Left forelimb (tissue), 1 donor: Measurements from ENCODE around the gene CTSC.
A peak's percentile ranks its signal among the peaks of the same experiment; 100 is the strongest.

Source experiments
- DNase-seq: peaks from one replicate; pipeline ENCODE4 v3.0.0-alpha.2; 2018; ENCODE audit warnings: low spot score

Gene CTSC

DNA sequence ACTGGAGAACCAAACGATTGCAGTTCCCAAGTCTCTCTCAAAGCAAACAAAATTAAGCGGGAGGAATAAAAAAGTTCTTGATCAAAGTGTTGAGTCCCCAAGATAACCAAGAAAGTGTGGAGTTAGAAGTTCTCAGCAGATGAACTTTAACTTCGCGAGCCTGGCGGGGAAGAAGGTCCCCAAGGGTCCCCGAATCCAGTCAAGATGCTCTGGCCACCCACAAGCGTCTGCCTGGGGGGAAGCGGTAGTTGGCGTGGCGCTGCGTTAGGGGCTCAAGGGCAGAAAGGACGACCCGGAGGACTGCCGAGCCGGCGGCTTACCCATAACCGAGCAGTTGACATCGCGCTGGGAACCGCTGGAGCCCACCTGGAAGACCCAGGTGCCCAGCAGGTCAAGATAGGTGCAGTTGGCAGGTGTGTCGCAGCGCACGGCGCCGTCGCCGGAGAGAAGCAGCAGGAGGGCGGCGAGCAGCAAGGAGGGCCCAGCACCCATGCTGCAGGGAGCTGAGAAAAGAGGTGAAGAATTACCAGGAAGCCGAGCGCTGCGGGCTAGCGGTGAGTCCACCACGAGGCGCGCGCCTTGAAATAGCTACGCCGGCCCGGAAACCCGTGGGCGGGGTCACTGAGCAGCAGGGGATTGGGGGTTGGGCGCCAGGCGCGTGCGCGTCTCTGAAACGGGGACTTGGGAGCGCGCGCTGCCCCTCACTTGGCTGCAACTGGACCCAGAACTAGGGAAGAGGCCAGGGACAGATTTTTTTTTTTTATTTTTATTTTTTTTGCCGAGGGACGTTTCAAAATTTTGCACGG lies at the start of gene CTSC:
Gene CTSC, minus strand, starts transcription at position 556 of the 806 bp plus-strand sequence. Its CDS starts 64 bp downstream, at position 492.
- DNase-seq: peak; percentile 92

DNA sequence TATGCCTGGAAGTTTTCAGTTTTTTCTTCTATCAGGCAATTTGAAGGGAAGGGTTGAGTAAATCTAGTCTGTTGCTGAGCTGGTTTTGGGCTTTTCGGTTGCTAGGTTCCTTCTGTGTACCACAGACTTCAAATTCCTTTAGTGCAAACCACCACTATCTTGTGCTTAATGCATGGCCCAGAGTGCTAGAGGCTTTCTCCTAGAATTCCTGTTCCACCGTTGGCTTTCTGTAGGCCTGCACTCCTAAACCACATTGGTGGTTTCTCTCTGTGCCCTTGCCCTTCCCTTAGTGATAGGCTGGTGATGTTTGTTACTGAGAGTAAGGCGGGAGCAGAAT lies 47.1 kb upstream of the CTSC start:
- no peak for DNase-seq

DNA sequence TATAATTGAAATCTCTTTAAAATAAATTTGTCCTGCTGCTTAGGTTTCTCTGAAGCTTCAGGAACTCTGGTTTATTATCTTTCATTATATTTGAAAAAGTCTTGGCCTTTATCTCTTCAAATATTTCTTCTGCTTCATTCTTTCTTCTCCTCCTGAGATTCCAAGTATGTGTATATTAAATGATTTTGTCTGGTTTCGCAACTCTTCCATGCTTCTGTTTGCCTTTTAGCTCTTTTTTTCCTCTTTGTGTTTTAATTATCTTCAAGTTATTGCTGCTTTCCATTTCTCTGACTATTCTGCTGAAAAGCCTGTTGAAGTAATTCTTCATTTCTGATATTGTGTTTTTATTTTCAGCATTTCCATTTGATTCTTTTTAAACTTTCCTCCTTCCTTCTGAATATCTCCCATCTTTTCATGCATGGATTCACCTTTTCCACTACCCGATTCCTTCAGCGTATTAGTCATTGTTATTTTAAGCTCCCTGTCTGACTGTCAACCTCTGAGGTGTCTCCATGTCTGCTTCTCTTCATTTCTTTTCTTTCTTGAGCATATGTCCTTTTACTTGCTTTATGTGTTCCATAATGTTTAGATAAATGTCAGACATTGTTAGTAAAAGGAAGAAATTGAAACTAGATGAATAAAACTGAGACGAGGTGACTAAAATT lies 46.6 kb upstream of the CTSC start:
- DNase-seq: no peak

DNA sequence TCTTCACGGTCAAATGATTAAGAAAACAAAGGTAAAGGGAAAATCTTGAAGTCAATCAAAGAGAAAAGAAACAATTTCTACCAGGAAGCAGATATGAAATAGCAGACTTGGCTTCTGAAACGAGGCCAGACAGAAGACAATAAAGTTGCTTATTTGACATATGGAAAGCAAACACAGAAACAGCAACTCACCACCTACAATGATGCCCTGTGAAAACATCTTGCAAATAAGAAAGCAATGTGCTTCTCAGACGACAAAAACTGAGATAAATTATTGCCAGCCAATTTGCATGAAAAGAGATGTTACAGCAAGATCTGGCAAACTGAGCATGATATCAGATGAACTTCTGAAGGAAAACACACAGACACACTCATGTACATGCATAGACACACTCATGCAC lies 45.9 kb upstream of the CTSC start:
- no peak for DNase-seq

DNA sequence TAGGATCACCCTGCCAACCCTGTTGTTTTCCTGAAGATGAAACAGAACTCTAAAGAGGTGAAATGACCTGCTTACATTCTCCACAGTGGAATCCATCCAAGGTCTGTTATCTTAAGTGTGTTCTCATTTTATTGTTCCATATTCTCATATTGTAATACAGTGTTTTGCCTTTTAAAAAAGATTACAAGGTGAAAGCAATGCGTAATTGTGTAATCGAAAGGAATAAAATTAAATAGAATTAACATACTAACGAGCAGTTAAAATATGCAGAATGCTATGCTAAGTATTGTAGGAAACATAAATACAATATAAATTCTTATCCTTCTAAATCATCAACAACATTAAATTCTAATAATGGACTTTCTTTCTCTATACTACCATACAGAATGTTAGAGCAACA lies 41.6 kb upstream of the CTSC start:
- DNase-seq: no peak

DNA sequence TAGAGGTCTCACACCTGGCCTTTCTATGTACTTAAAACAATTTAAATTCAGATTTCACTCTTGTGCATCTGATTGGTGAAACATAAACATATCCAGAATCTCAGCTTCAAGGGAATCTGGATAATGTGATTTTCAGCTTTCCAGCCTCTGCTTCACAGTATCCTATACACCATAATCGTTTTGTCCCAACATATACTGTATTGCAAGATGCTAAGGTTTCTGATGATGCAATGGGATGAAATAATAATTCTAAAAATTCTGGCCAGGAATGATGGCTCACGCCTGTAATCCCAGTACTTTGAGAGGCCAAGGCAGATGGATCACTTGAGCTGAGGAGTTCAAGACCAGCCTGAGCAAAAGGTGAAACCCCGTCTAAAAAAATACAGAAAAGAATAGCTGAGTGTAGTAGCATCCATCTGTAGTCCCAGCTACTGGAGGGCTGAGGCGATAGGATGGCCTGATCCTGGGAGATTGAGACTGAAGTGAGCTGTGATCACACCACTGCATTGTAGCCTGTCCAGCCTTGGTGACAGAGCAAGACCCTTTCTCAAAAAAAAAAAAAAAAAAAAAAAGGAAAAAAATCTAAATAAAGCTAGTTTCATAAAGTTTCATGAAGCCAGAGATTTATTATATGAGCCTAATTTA lies 41.0 kb upstream of the CTSC start:
- DNase-seq: no peak

DNA sequence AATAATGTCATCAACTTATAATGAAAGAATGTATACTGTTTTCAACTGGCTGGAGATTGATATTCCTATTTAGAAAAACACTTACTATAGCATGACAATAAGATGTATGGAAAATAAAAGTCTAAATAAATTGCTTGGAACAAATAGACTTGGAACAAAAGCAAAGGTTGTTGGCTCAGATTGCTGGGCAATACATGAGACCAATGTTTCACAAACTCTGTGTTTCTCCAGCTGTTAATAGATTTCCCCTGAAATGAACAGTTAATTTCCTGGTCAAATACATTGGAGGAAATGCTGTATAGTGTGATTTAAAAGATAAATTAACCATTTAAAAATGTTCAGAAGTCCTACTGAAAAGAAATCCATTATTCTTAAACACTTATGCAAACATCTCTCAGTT lies 40.1 kb upstream of the CTSC start:
- DNase-seq: no peak

DNA sequence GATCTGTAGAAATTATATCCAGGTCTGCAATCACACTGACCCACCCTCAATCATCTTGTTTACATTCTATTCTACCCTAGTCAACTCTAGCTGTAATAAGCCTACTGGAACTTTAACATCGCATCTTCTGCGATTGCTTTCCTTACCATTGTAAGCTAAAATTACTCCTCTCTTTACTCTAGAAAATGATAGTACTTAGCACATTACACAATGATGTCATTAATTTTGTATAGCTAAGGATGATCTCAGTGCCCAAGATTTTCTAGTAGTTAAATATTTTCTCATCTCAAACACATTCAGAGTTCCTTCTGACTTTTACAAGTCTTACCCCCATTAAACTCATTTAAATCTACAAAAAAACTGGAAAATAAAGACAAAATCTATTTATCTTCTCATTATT lies 39.6 kb upstream of the CTSC start:
- no peak for DNase-seq

DNA sequence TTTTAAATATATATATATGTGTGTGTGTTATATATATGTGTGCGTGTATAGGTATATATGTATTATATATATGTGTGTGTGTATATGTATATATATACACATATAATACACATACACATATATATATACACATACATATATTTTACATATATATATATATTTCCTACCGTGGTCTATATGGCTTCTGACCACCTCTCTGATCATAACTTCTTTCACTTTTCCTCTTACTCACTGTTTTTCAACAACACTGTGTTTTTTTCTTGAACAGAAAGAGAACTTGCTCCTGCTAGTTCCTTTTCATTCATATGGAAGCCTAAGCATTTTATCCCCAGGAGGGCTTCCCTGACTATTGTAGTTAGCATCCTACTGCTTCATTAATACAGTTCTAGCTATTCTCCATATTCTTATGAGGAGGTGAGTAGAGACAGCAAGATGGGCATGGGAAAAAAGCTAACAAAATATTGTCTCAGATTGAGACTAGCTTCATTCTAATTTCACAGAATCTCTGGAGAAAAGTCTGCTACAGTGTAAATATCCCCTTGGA lies 38.5 kb upstream of the CTSC start:
- no peak for DNase-seq

DNA sequence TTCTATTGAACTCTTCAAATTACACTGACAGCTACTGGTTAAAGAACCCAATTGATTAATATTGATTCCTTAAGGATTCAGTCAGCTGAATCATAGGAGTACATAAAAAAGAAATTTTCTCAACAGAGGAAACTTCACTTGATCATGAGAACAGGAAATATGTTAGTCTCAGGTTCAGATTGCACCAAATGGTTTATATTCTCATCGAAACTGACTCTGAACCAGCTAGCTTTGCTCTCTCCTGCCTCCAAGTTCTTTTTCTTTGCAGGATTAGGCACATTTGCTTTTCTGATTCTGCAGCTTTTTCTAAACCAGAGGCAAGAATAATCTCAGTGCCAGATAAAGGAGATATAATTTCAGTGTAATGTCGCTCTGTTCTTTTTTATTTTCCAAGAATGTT lies 33.2 kb upstream of the CTSC start:
- DNase-seq: no peak

DNA sequence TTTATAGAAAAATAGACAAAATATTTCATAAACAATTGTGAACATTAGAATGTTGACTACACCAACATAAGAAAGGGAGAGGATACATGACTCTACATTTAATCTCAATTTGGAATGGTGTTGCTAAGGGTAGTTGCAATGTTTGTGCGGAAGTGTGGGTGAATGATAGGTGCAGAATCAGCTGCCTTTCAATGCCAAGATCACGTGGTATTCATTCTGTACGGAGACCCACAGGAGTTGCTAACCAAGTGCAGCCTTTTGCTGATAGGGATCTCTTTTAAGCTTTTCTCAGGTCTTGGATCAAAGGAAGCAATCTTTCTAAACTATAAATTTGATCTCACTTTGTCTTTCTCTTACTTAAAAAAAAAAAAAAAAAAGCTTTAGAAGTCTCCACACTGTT lies 29.8 kb upstream of the CTSC start:
- no peak for DNase-seq

DNA sequence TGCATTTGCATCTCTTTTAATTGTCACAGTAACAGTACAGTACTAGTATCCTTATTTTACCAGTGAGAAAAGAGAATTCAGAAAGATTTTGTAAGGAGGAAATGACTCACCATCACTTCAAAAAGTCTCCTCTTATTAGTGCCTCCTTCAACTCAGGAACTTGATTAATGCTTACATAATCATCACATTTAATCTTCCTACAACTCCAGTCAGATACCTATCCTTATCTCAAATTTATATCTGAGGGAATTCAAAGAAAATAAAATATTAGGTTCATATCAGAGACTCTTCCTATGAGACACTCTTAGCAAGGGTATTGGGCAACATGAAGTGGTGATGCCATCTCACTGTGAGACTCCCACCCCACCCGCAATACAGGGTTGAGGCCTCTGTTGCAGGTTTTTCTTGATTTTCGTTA lies 26.1 kb upstream of the CTSC start:
- DNase-seq: no peak

DNA sequence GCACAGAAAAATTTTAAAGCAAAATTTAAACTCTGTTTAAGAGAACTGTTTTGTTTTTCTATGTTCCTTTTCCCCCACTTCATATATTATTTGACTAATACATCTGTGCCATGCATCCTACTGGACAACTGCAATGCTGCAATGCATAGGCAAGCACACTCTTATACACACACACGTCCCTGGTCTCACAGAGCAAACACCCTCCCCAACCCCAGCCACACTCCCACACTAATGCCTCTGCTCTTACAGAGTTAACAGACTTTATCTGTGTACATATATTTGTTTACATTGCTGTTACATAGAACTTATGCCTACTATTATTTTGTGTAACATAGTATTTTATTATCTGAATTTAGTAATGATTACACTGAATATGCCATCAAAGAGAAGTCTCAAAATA lies 25.5 kb upstream of the CTSC start:
- no peak for DNase-seq

DNA sequence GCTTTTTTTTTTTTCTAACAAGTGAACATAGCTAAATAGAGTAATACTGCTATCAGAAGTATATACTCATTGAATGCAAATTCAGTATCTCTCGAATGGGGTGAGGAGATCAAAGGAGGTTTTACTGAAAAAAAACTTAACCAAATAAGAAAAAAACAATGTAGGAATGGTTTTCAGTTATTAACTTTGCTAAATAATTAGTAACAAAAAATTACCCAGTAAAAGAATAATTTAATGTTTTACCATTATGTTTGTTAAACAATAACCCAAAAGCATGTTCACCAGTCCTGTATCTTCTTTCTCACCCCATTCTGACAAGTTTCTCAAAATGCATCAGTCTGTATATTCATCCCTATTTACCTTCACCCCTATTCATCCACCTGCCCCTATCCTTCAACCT lies 22.6 kb upstream of the CTSC start:
- no peak for DNase-seq

DNA sequence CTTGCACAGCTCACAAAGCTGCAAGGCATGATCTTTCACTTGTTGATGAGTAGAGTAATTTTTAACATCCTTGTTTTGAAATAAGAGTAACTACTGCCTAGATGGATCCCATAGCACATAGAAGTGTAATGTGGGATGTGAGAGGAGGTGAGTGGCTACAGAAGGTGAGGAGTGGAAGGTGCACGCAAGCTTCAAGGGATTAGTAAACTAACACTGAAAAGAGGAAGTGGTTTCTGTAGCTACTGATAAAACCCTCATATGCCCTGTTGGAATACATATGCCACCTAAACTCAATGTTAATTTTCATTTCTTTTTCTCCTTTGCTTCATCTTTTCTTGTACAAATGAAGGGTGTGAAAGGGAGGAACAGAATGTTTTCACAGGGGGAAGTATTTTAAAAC lies 22.0 kb upstream of the CTSC start:
- DNase-seq: no peak

DNA sequence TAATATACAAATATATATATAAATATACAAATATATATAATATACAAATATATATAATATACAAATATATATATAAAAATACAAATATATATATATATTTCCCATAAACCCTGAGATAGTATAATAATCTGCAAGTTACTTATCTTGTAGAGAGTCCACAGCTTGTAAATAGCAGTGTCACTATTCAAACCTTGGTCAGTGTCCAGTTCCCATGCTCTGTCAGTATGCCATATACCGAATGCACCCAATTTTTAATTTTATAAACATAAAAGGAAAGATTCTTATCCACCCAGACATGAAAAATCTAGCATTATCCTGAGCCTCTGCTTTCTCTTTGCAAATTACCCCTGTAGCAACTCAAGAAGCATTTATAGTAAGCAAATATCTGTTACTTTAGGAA lies 21.6 kb upstream of the CTSC start:
- DNase-seq: no peak

DNA sequence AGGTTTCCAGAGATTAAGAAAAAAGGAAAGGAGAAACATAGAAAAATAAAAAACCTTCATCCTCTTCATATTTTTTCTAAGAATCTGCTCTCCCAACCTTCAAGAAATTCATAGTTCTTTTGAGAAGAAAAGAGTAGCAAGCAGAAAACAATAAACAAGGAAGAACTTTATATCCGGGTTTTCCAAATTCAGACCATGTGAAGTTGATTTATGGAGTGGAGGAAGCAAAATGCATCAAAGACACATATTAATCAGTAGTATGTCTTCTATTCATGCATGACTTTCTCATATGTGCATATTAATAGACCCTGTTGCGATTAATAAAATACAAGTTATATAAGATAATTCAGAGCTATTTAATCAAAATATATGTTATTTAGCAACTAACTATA lies 20.5 kb upstream of the CTSC start:
- DNase-seq: no peak

DNA sequence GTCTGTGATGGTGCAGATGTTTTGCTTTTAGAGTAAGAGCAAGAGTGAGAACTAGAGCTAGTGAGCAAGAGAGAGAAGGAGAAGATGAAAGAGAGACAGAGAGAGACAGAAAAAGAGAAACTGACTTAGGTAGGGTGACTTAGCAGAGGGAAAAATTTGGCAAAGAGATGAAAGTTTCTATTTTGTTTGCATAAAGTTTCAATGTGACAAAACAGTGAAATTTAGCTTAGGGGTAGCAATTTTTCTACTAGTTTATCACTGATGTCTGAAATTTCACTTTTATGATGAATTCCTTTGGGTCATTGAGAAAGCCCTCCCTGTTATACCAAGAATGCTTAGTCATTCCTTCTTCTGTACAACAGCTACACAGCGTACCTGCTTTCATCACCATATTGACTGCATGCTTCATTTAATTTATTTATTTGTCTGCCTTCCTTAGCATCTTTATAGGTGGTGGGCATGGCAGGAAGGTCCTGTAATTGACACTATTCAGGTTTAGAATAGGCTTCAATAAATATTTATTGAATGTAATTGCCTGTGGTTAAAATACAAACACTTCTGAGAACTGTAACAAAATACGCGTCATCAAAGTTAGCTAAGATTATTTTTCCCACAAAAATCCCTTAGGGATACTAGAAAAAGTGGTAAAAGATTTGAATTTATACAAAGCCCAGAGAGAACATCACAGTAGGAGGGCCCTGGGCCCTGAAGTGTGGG lies 19.9 kb upstream of the CTSC start:
- no peak for DNase-seq

DNA sequence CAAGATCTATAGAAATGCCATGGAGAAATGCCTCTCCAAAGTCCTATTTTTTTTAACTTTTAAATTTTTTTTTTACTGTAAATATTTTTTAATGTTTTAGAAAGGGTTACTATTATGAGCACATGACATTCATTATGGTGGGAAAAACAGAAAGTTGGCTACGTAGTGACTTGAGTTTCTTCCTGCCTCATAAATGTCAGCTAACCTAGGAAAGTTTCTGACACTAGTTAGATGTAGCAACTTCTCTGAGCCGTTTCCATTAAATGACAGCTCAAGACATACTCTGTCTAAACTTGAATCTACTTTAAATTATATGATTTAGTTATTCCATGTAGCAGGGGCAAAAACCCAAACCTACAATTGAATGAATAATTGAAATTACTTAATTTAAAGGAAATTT lies 18.4 kb upstream of the CTSC start:
- DNase-seq: no peak

DNA sequence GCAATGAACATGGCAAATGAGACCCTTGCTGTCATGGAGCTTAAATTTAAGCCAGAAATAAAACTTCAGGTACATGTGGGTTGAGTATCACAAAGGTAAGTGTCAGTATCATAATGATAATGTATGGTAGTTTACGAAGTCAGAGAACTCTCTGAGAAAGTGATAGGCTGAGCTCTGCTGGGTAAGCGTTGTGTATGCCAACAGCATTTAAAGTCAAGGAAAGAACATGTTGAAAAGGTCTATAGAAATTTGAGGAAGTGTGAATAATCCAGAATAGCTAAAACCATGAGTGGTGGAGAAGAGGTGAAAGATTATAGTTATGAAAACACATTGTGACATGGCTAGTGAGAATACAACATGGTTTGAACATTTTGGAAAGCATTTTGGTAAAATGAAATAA lies 17.4 kb upstream of the CTSC start:
- no peak for DNase-seq

DNA sequence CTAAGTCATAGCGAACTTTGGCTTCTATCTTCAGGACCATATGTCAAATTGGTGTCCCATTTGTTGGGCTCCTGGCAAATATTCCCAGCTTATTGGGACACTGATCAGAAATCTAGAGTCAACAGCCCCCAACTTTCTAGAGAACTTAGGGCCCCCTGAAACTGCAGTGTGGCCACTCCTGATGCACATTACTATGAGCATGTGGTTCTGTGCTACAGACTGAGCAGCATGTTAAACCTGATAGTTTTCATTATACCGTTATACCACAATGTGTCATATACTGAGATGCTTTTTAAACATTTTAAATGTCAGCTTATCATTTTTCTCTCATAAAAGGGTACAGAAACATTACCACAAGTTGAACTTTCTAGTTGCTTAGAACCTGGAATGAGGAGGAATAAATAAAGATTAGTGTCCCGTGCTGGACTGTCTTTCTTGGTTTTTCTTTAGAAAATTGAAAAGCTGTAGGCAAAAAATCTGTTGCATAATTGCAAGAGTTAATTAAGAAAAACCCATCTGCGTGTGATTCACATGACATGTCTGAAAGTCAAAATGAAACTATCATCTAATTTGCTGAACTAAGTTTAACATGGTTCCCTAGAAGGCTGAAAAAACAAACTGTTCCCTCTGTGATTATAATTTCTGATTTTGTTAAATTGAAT lies 16.4 kb upstream of the CTSC start:
- no peak for DNase-seq

DNA sequence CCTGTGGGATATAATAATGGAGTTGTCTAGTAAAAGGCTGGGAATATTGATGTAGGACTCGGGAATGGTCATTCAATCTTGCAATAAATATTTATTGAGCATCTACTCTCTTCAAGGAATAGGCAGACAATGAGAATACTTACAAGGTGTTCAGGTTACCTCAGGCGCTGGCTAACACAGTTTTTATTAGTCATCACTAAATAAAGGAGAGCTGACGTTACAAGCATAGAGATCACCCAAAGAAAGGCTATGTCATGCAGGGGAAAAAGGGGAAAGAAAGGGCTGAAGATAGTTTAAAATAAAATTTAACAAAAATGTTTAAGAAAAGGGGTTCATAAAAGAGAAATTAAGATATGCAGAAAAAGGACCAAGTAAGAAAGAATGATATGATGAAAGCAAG lies 15.8 kb upstream of the CTSC start:
- no peak for DNase-seq
